ENCODE results near the gene KRT3.

DNA sequence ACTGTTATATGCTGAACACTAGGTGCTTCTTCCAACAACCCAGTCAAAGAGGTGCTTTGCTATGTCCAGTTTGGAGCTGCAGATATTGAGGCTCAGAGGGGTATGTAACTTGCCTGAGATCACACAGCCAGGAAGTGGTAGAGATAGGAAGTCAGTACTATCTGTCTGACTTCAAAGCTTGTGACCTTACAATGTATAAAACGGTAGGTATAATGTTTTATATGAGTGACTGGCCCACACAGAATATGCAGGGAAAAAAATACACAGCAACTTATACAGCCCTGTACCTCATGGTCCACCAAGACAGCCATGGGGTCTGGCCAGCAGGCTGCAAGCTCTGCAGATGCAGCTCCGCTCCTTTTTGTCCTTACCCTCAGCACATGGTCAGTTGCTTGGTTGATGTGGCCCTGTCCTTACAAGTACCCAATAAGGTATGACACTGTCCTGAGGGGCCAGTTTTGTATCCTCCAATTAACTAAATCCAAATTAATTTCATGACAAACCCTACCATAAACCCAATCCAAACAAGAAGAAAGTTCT lies 21.9 kb upstream of the KRT3 start:
- no peak for TF ChIP-seq BHLHE40 (IDR thresholded peaks at IDR 0.05; ENCODE audit: borderline replicate concordance in 1 of 2, low read depth in 2 of 2, low read length in 1 of 2)
- no peak for TF ChIP-seq CTCF (IDR thresholded peaks at IDR 0.05 in 2 of 3, conservative IDR thresholded peaks at IDR 0.05 in 1 of 3; ENCODE audit: control insufficient read depth in 2 of 3, extremely low read depth in 1 of 3, insufficient read depth in 1 of 3, low read depth in 3 of 3, low read length in 3 of 3)
- TF ChIP-seq SIX5 (IDR thresholded peaks at IDR 0.05; ENCODE audit: low read depth, low read length, severe bottlenecking) = no peak
- no peak for TF ChIP-seq POLR2A (IDR thresholded peaks at IDR 0.05; ENCODE audit: low read depth, low read length)
- no peak for TF ChIP-seq YY1 (IDR thresholded peaks at IDR 0.05; ENCODE audit: low read depth, low read length)
- TF ChIP-seq, protein P1, sequence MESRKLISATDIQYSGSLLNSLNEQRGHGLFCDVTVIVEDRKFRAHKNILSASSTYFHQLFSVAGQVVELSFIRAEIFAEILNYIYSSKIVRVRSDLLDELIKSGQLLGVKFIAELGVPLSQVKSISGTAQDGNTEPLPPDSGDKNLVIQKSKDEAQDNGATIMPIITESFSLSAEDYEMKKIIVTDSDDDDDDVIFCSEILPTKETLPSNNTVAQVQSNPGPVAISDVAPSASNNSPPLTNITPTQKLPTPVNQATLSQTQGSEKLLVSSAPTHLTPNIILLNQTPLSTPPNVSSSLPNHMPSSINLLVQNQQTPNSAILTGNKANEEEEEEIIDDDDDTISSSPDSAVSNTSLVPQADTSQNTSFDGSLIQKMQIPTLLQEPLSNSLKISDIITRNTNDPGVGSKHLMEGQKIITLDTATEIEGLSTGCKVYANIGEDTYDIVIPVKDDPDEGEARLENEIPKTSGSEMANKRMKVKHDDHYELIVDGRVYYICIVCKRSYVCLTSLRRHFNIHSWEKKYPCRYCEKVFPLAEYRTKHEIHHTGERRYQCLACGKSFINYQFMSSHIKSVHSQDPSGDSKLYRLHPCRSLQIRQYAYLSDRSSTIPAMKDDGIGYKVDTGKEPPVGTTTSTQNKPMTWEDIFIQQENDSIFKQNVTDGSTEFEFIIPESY (IDR thresholded peaks at IDR 0.05) = no peak
- TF ChIP-seq SUPT20H (IDR thresholded peaks at IDR 0.05; ENCODE audit: borderline replicate concordance, control insufficient read depth, low read depth, low read length) = no peak
- no peak for TF ChIP-seq BRCA1 (IDR thresholded peaks at IDR 0.05; ENCODE audit: low read depth, low read length)
- no peak for TF ChIP-seq E2F4 (IDR thresholded peaks at IDR 0.05; ENCODE audit: low read depth, low read length)
- TF ChIP-seq TAF1 (IDR thresholded peaks at IDR 0.05; ENCODE audit: borderline replicate concordance, low read depth, low read length) = no peak
- TF ChIP-seq EZH2 (IDR thresholded peaks at IDR 0.05; ENCODE audit: borderline replicate concordance, control insufficient read depth, low read depth, low read length) = no peak

Data from GM12878 (cell line).